ENCODE data around the gene MARVELD1.

GRCh38 chr10:97766106-97766810, 52.7 kb downstream of the MARVELD1 start:
- no peak for TF ChIP-seq POLR2A (IDR thresholded peaks at IDR 0.05)
- no peak for TF ChIP-seq CTCF (IDR thresholded peaks at IDR 0.05)
- TF ChIP-seq POLR2AphosphoS5 (IDR thresholded peaks at IDR 0.05), result no peak

Measured in prostate gland (tissue), 2 donors.